Stomach (tissue), 9 donors: ENCODE results near the gene TPBG. TPM values are rescaled to one million over a fixed set of nuclear protein-coding genes. Genes with fewer than 3 reads are reported as not detected.

Source experiments
- DNase-seq, 2 donors: peaks; one replicate each; pipeline versions ENCODE4 v3.0.0 to v3.0.0-alpha.2; 2013 to 2019
- H3K27ac ChIP-seq, 5 donors: fragments of 200-600 bp in 4 of 5; sonication (generic) in 4 of 5; one replicate each; pipeline ENCODE4 v1.5.1; 2013 to 2019; ENCODE audit warnings: mild to moderate bottlenecking in 1 of 5, moderate library complexity in 1 of 5
- H3K27me3 ChIP-seq, 3 donors: fragments of 200-600 bp; sonication (generic); one replicate each; pipeline ENCODE4 v1.5.1; 2017 to 2019; ENCODE audit warnings: mixed run types in 1 of 3
- H3K36me3 ChIP-seq, 4 donors: fragments of 200-600 bp; sonication (generic); 1 replicate in 3 of 4; 2 replicates in 1 of 4; pipeline ENCODE4 v1.5.1; 2016 to 2019
- H3K4me1 ChIP-seq, 4 donors: fragments of 200-600 bp; sonication (generic); one replicate each; pipeline ENCODE4 v1.5.1; 2016 to 2019
- H3K4me3 ChIP-seq, 4 donors: fragments of 200-600 bp; sonication (generic) in 3 of 4; one replicate each; pipeline ENCODE4 v1.5.1; 2016 to 2019; ENCODE audit warnings: mild to moderate bottlenecking in 1 of 4
- H3K9me3 ChIP-seq, 4 donors: fragments of 200-600 bp; sonication (generic); one replicate each; pipeline ENCODE4 v1.5.1; 2016 to 2019
- EP300 ChIP-seq: sonication (generic); formaldehyde crosslinking; IDR thresholded peaks from one replicate; pipeline ENCODE4 v1.6.1; 2017; ENCODE audit warnings: antibody characterized with exemption
- POLR2A ChIP-seq, 4 donors: fragments of 450-650 bp; IDR thresholded peaks; one replicate each; pipeline ENCODE4 v1.6.1; 2016; ENCODE audit warnings: antibody characterized with exemption in 4 of 4, control low read depth in 2 of 4, mild to moderate bottlenecking in 1 of 4, moderate library complexity in 1 of 4
- POLR2AphosphoS5 ChIP-seq, 3 donors: sonication (generic); formaldehyde crosslinking; IDR thresholded peaks; one replicate each; pipeline ENCODE4 v1.6.1; 2016; ENCODE audit warnings: antibody characterized with exemption in 3 of 3
- WGBS, 5 donors: extraction: QIAGEN DNeasy Blood & Tissue Kit in 3 of 5; methylation state at CpG; one replicate each; pipeline versions ENCODE4 v1.1.5 to v1.1.7; 2013 to 2018; 5-methylcytosine and 5-hydroxymethylcytosine counted together
- intact Hi-C: fragments of 100-400 bp; cut with DNase I; formaldehyde crosslinking; loops from one replicate; pipeline ENCODE4 v1.15.1; 2023; ENCODE audit warnings: low total_unique reads
- polyA plus RNA-seq, 3 donors: library from polyadenylated mRNA; stranded (reverse); fragments of 200-250 nt; gene quantifications; one replicate each; pipeline ENCODE4 v1.2.3, GENCODE V29; 2013
- total RNA-seq, 5 donors: library from RNA; depleted of rRNA; stranded (reverse); fragments of >200 nt; gene quantifications; one replicate each; pipeline versions ENCODE4 v1.1.0 to v1.2.3, GENCODE V29; 2014 to 2016
- TF ChIP-seq, protein P1 (sequence below), 7 experiments: fragments of 450-650 bp in 4 of 7; fragments of 200-600 bp in 3 of 7; sonication (generic) in 3 of 7; IDR thresholded peaks; one replicate each; pipeline ENCODE4 v1.5.1; 2016 to 2019; ENCODE audit warnings: antibody characterized with exemption in 7 of 7, control low read depth in 2 of 7, mild to moderate bottlenecking in 1 of 7
- donor health status: healthy with polysubstance abuse.
- donor health status: Bipolar disorder and iron deficiency.
- donor health status: healthy.

Gene TPBG
- total and polyA plus RNA-seq, 8 donors: 1.4 to 21.2 (median 8.5) TPM

DNA sequence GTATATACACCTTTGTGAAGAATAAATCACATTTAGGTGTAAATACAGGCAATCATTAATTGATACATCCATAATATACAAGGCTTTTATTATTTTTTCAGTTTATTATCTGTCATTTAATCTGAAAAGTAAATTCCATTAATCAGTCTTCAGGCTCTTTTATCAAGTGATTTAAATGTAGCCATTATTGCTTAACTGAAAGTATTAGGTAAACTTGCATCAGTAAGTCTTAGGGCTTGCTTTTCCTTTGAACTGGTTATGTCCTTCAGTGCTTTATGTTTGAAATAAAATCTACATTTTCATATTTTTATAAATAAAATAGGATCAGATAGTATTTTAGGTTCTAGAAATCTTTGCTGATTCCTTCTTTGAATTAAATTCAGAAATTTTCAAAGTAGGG is 4.1 kb downstream of the TPBG start:
- Histone ChIP-seq H3K4me1 (peaks cover 9 to 31% (median 25%) of the 10 kb centered on the region in 4 donors), H3K27me3 (peaks cover 0 to 32% (median 10%) of the 10 kb centered on the region in 3 donors), H3K27ac (no peak overlapping the region), H3K4me3 (no peak overlapping the region), H3K36me3 (no peaks in the 10 kb centered on the region), H3K9me3 (no peaks in the 10 kb centered on the region)
- TF ChIP-seq, protein P1, sequence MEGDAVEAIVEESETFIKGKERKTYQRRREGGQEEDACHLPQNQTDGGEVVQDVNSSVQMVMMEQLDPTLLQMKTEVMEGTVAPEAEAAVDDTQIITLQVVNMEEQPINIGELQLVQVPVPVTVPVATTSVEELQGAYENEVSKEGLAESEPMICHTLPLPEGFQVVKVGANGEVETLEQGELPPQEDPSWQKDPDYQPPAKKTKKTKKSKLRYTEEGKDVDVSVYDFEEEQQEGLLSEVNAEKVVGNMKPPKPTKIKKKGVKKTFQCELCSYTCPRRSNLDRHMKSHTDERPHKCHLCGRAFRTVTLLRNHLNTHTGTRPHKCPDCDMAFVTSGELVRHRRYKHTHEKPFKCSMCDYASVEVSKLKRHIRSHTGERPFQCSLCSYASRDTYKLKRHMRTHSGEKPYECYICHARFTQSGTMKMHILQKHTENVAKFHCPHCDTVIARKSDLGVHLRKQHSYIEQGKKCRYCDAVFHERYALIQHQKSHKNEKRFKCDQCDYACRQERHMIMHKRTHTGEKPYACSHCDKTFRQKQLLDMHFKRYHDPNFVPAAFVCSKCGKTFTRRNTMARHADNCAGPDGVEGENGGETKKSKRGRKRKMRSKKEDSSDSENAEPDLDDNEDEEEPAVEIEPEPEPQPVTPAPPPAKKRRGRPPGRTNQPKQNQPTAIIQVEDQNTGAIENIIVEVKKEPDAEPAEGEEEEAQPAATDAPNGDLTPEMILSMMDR (IDR thresholded peaks at IDR 0.05): no peak
- no peak for TF ChIP-seq EP300
- no peak for TF ChIP-seq POLR2AphosphoS5 (IDR thresholded peaks at IDR 0.05)
- no peak for TF ChIP-seq POLR2A (IDR thresholded peaks at IDR 0.05)
- DNase-seq: no peak
- intact Hi-C loops: no loop called here

DNA sequence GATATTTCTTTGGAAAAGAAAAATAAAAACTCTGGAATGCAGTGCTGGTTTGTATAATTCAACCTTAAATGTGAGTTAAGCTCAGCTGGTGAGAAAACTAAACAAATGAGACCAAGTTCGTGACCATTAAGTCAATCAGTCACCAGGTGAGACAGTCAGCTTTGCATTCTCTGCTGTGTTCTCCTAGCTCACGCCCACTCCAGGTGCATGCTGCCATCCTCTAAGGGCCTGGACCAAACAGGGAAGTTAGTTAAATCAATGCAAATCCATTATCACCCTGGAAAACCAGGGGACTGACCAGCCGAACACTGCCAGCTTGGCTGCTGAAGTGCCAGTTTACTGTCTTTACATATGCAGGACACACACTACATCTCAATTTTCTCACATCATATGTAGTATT is 7.2 kb downstream of the TPBG start:
- Histone ChIP-seq H3K27me3 (peaks cover 0 to 1% (median 0%) of the 10 kb centered on the region in 3 donors), H3K27ac (no peak overlapping the region), H3K4me3 (no peak overlapping the region), H3K36me3 (no peaks in the 10 kb centered on the region), H3K4me1 (peaks cover 0 to 2% (median under 1%) of the 10 kb centered on the region in 4 donors), H3K9me3 (no peaks in the 10 kb centered on the region)
- TF ChIP-seq EP300: no peak
- TF ChIP-seq, protein P1 (IDR thresholded peaks at IDR 0.05): no peak
- no peak for TF ChIP-seq POLR2AphosphoS5 (IDR thresholded peaks at IDR 0.05)
- TF ChIP-seq POLR2A (IDR thresholded peaks at IDR 0.05): no peak
- peak in 1 of 2 donors; percentile 23 for DNase-seq
- 78 to 82% (median 80%) methylated on average over 3 of the region's 3 CpGs for WGBS, 5 donors
- intact Hi-C loops: no loop called here

DNA sequence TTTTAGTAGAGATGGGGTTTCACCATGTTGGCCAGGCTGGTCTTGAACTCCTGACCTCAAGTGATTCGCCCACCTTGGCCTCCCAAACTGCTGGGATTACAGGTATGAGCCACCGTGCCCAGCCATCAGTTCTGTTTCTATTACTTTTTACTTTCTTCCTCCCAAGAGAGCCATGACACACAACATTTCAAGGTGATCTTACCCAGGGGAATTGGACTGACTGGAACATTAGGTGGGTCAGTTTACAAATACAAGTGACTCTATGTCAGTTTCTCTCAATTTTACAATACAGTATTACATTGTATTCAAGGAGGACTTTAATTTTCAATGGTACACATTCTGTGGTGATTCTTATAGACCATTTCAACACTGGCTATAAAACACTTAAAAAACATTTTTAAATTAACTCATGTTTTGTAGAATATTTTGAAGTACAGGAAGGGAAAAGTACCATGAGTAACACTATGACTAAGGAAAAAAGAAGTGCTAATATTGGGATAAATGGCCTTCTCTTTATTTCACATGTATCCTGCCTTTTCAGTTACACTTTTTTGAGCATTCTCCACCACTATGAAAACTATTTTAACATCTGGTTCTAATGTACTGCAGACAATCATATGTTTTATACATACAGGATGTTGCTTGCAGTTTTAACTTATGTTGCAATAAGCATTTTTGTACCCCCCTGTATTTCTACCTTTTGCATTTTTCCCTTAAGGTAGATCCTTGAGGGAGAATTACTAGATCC is 8.4 kb downstream of the TPBG start:
- 74 to 96% (median 88%) methylated on average over 2 of the region's 2 CpGs for WGBS, 5 donors
- H3K27ac ChIP-seq: no peak overlapping the region
- TF ChIP-seq, protein P1 (IDR thresholded peaks at IDR 0.05): no peak
- TF ChIP-seq EP300 (no peak), POLR2A (IDR thresholded peaks at IDR 0.05) (no peak)

DNA sequence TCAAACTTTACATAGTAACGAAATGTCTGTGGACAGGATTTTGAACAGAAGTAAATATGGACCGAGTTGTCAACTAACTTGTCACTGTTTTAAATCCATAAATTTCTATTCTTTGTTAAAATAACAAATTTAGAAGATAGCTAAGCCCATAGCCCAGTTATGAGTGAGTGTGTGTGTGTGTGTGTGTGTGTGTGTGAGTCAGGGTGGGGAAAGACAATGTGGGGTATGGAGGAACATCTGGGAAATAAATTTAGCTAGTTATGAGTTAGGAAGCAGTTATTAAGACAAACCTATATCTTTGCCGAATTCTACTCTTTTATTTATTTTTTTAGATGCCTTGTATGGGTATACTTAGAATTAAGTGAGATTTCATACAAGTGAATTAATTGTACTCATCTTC is 9.0 kb downstream of the TPBG start:
- no peaks in the 10 kb centered on the region for H3K9me3 ChIP-seq
- no peaks in the 10 kb centered on the region for H3K4me1 ChIP-seq
- intact Hi-C loops: no loop called here
- H3K27ac ChIP-seq: no peak overlapping the region
- no peak overlapping the region for H3K4me3 ChIP-seq
- 85 to 93% (median 89%) methylated on average over 3 of the region's 3 CpGs for WGBS, 5 donors
- H3K27me3 ChIP-seq: no peaks in the 10 kb centered on the region
- H3K36me3 ChIP-seq: no peaks in the 10 kb centered on the region
- DNase-seq: no peak
- TF ChIP-seq, protein P1 (IDR thresholded peaks at IDR 0.05): no peak
- no peak for TF ChIP-seq POLR2A (IDR thresholded peaks at IDR 0.05)
- TF ChIP-seq POLR2AphosphoS5 (IDR thresholded peaks at IDR 0.05): no peak
- no peak for TF ChIP-seq EP300

More for the DNA sequence above, 8.4 kb downstream of the TPBG start:
- DNase-seq: no peak
- no peaks in the 10 kb centered on the region for H3K9me3 ChIP-seq
- H3K4me3 ChIP-seq: no peak overlapping the region
- H3K27me3 ChIP-seq: no peaks in the 10 kb centered on the region
- no peaks in the 10 kb centered on the region for H3K4me1 ChIP-seq
- intact Hi-C loops: no loop called here
- H3K36me3 ChIP-seq: no peaks in the 10 kb centered on the region
